GM21423 (cell line): Measurements from ENCODE around the gene APOL1.
A peak's percentile ranks its signal among the peaks of the same experiment; 100 is the strongest.
"Not testable (repeated sequence)": the region's sequence is repeated elsewhere in the genome, so short reads cannot be mapped to it uniquely, and the experiment has no call there.

Source experiments
- ATAC-seq: cut with Tn5 transposase; IDR thresholded peaks from one replicate; pipeline ENCODE4 v1.9.1; 2021; ENCODE audit warnings: mild to moderate bottlenecking, moderate library complexity; ENCODE audit not compliant: unreplicated experiment

The APOL1 gene

GRCh38 chr22:36243986-36244385 lies 8.9 kb upstream of the APOL1 start:
- ATAC-seq = no peak

GRCh38 chr22:36244522-36245391 lies 8.2 kb upstream of the APOL1 start:
- no peak for ATAC-seq

GRCh38 chr22:36245805-36246356 lies 7.1 kb upstream of the APOL1 start:
- no peak for ATAC-seq

- no peak for ATAC-seq
Observed at GRCh38 chr22:36246718-36247117, 6.2 kb upstream of the APOL1 start.

GRCh38 chr22:36247955-36248354 lies 5.0 kb upstream of the APOL1 start:
- no peak for ATAC-seq

- no peak for ATAC-seq
Observed at GRCh38 chr22:36249160-36249559, 3.8 kb upstream of the APOL1 start.

GRCh38 chr22:36250292-36250960 lies 2.5 kb upstream of the APOL1 start:
- not testable (repeated sequence) for ATAC-seq

GRCh38 chr22:36251979-36252608 lies 839 bp upstream of the APOL1 start:
- ATAC-seq = not testable (repeated sequence)

GRCh38 chr22:36253523-36254490 lies 874 bp downstream of the APOL1 start:
- ATAC-seq = no peak

- ATAC-seq = not testable (repeated sequence)
Observed at GRCh38 chr22:36255572-36255971, 2.6 kb downstream of the APOL1 start.

- ATAC-seq = no peak
Observed at GRCh38 chr22:36256478-36256877, 3.5 kb downstream of the APOL1 start.

- no peak for ATAC-seq
Observed at GRCh38 chr22:36257308-36257707, 4.4 kb downstream of the APOL1 start.

- ATAC-seq = no peak
Observed at GRCh38 chr22:36257948-36258670, 5.2 kb downstream of the APOL1 start.

- ATAC-seq = peak; percentile 47
Observed at GRCh38 chr22:36258701-36259614, 6.0 kb downstream of the APOL1 start.

GRCh38 chr22:36259615-36260300 lies 6.8 kb downstream of the APOL1 start:
- ATAC-seq = no peak

GRCh38 chr22:36261675-36262074 lies 8.7 kb downstream of the APOL1 start:
- ATAC-seq = not testable (repeated sequence)

GRCh38 chr22:36262307-36262706 lies 9.4 kb downstream of the APOL1 start:
- ATAC-seq = not testable (repeated sequence)

GRCh38 chr22:36263216-36263673 lies 10.3 kb downstream of the APOL1 start:
- ATAC-seq = not testable (repeated sequence)
